Left lung (tissue), 10 donors: ENCODE data around the gene DHFR2. TPM values are rescaled to one million over a fixed set of nuclear protein-coding genes. Genes with fewer than 3 reads are reported as not detected.

Source experiments
- ATAC-seq: fragments of 200-7000 bp; cut with Tn5 transposase; one replicate; pipeline ENCODE4 v1.9.1; 2020; ENCODE audit warnings: moderate library complexity
- DNase-seq, 4 donors: peaks; one replicate each; pipeline ENCODE4 v3.0.0-alpha.2; 2013 to 2020
- H3K27ac ChIP-seq, 2 donors: fragments of 200-600 bp; sonication (generic) in 1 of 2; one replicate each; pipeline versions ENCODE4 v1.5.0 to v1.8.0; 2020 to 2021
- H3K27me3 ChIP-seq, 2 donors: fragments of 200-600 bp; sonication (generic) in 1 of 2; one replicate each; pipeline versions ENCODE4 v1.5.0 to v1.8.0; 2020 to 2021
- H3K36me3 ChIP-seq, 2 donors: fragments of 200-600 bp; sonication (generic) in 1 of 2; one replicate each; pipeline versions ENCODE4 v1.5.0 to v1.8.0; 2020 to 2021
- H3K4me1 ChIP-seq, 2 donors: fragments of 200-600 bp; one replicate each; pipeline ENCODE4 v1.8.0; 2021
- H3K4me3 ChIP-seq, 2 donors: fragments of 200-600 bp; sonication (generic) in 1 of 2; one replicate each; pipeline versions ENCODE4 v1.5.0 to v1.8.0; 2020 to 2021; ENCODE audit warnings: mild to moderate bottlenecking in 1 of 2
- H3K9me3 ChIP-seq, 2 donors: fragments of 200-600 bp; sonication (generic) in 1 of 2; one replicate each; pipeline versions ENCODE4 v1.5.0 to v1.8.0; 2020 to 2021
- CTCF ChIP-seq, 2 donors: fragments of 200-600 bp; sonication (generic) in 1 of 2; IDR thresholded peaks; one replicate each; pipeline versions ENCODE4 v1.5.0 to v1.8.0; 2021; ENCODE audit warnings: antibody characterized with exemption in 2 of 2
- intact Hi-C, 2 donors: fragments of 100-400 bp; cut with DNase I; formaldehyde crosslinking; loops; one replicate each; pipeline versions ENCODE4 v1.11.2 to v1.14.2; 2022
- polyA plus RNA-seq, 6 donors: library from polyadenylated mRNA; unstranded; fragments of 120-200 nt; gene quantifications; one replicate each; pipeline ENCODE4 v1.2.1, GENCODE V29; 2013; ENCODE audit not compliant: insufficient read length in 6 of 6
- total RNA-seq, 2 donors: library from RNA; stranded (reverse); fragmentation: NEBNext Ultra II Directional; extraction: Animal tissue kit (Norgen Biotek cat#: 25700); gene quantifications; one replicate each; pipeline ENCODE4 v1.2.1, GENCODE V29; 2021
- donor health status: DM: no; HTN: yes; CAD: no.
- donor health status: DM: no; HTN: no; CAD: no.

The DHFR2 gene
- total and polyA plus RNA-seq, 8 donors, result 6.6 to 11.5 (median 10.5) TPM

- ATAC-seq (no peak), DNase-seq (no peak)
- no peak overlapping the region for H3K4me3 ChIP-seq
- no peaks in the 10 kb centered on the region for H3K9me3 ChIP-seq
- TF ChIP-seq CTCF (IDR thresholded peaks at IDR 0.05), result no peak
- peaks cover 0 to 14% of the 10 kb centered on the region in 2 donors for H3K4me1 ChIP-seq
- H3K36me3 ChIP-seq, result no peaks in the 10 kb centered on the region
- H3K27me3 ChIP-seq, result no peaks in the 10 kb centered on the region
- intact Hi-C loops, result no loop called here
- H3K27ac ChIP-seq, result no peak overlapping the region
Measured at GRCh38 chr3:94009608-94010007, 53.1 kb downstream of the DHFR2 start.

GRCh38 chr3:94008253-94008652 is 54.5 kb downstream of the DHFR2 start:
- intact Hi-C loops, result no loop called here
- Histone ChIP-seq H3K27ac (no peak overlapping the region), H3K4me1 (peaks cover 0 to 22% of the 10 kb centered on the region in 2 donors), H3K27me3 (no peaks in the 10 kb centered on the region), H3K9me3 (no peaks in the 10 kb centered on the region), H3K4me3 (no peak overlapping the region), H3K36me3 (no peaks in the 10 kb centered on the region)
- no peak for TF ChIP-seq CTCF (IDR thresholded peaks at IDR 0.05)
- ATAC-seq (no peak), DNase-seq (no peak)

Other genes with a start within 250 kb of the DHFR2 start
- 100 to 1,000 TPM in 1 of 2 donors, 10 to 100 TPM in 1; 51.1 to 119 TPM for gene PROS1, start 89.0 kb downstream of the DHFR2 start, total RNA-seq
- 10 to 100 TPM; 22.7 to 27.9 (median 27.0) TPM for gene PROS1, start 89.0 kb downstream of the DHFR2 start, polyA plus RNA-seq
- 10 to 100 TPM; 21.5 to 25.2 TPM for gene ARL13B, start 82.8 kb downstream of the DHFR2 start, total RNA-seq
- 10 to 100 TPM; 13.9 to 17.7 (median 15.9) TPM for gene ARL13B, start 82.8 kb downstream of the DHFR2 start, polyA plus RNA-seq
- gene STX19, start 34.3 kb downstream of the DHFR2 start, total RNA-seq, result 1 to 10 TPM; 2.4 to 4.8 TPM
- 1 to 10 TPM; 4.8 to 8.5 (median 5.5) TPM for gene STX19, start 34.3 kb downstream of the DHFR2 start, polyA plus RNA-seq
- gene NSUN3, start 145 bp upstream of the DHFR2 start, total RNA-seq, result 10 to 100 TPM; 13.4 to 14.5 TPM
- gene NSUN3, start 145 bp upstream of the DHFR2 start, polyA plus RNA-seq, result 10 to 100 TPM; 15.0 to 18.8 (median 17.0) TPM